Keratinocyte (primary cell): ENCODE data around the gene TPCN1.

Experiments
- CTCF ChIP-seq, 3 experiments: IDR thresholded peaks in 1 of 3; conservative IDR thresholded peaks in 1 of 3; optimal IDR thresholded peaks in 1 of 3; 2 replicates in 2 of 3; 3 replicates in 1 of 3; pipeline versions ENCODE3 to v1.5.1; 2011; ENCODE audit warnings: low read length in 3 of 3, mild to moderate bottlenecking in 3 of 3, moderate library complexity in 2 of 3, control low read depth in 1 of 3, inconsistent platforms in 1 of 3; ENCODE audit not compliant: insufficient read depth in 2 of 3; ENCODE audit errors: extremely low read depth in 1 of 3
- EZH2 ChIP-seq: IDR thresholded peaks from one replicate; pipeline ENCODE4 v1.6.1; 2012; ENCODE audit warnings: inconsistent platforms, mild to moderate bottlenecking, low read length, moderate library complexity

DNA sequence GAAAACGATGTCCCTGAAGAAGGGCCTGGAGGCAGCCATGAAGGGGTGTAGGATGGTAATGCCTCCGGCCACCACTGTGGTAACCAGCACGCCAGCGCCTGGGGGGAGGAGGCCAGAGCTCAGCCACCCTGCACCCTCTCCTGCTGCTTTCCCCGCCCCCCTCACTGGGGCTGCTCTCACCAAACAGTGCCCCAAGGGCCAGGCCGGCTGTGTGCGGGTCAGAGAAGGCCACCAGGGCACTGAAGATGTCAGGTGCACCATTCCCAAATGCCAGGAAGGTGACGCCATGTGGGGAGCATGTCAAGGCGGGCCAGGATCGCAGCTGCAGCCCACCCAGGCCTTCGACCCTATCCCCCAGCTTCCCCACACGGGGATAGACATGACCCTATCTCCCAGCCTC, 99.1 kb downstream of the TPCN1 start:
- TF ChIP-seq EZH2 (no peak), CTCF (optimal IDR thresholded peaks at IDR 0.05 in 1 of 3, IDR thresholded peaks at IDR 0.05 in 1 of 3, conservative IDR thresholded peaks at IDR 0.05 in 1 of 3; ENCODE audit: extremely low read depth in 1 of 3, insufficient read depth in 2 of 3, low read length in 3 of 3) (no peak)
